Measurements from ENCODE around the gene ING4.
A peak's percentile ranks its signal among the peaks of the same experiment; 100 is the strongest.

Gene ING4

DNA sequence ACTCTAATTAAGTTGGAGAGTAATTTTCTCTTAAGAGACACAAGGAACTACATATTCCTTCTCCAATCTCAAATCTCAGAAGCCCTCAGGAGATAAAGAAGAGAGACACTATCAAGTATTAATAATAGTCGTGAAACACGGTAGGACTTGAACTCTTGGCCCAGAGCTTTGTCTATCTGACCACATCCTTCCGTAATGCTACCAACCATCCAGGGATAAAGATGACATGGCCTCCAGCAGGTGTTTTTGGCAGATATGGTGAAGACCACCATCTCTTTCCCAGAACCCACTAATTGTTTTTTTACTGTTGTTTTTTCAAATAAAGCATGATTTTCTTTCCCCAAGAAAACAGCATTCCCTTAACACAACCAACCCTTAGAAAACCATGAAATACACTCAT, 22.9 kb upstream of the ING4 start:
- DNase-seq, result no peak

DNA sequence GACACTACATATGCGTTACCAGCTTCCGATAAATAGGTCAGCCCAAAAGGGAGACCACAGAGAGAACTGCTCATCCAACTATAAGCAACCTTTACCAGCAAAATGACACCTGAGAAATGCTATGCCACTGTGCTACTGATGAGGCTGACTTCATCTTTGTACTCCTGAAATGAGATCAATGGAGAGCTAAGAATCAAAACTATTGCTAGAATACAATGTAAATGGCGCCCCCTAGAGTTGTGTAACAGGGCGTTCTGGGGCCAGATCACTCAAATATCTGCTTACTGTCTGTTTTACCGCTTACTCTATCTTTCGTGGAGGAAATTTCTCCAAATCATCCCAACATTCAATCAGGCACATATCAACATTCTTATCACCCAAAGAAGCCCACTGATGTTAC, 21.7 kb upstream of the ING4 start:
- peak; percentile 23 for DNase-seq

DNA sequence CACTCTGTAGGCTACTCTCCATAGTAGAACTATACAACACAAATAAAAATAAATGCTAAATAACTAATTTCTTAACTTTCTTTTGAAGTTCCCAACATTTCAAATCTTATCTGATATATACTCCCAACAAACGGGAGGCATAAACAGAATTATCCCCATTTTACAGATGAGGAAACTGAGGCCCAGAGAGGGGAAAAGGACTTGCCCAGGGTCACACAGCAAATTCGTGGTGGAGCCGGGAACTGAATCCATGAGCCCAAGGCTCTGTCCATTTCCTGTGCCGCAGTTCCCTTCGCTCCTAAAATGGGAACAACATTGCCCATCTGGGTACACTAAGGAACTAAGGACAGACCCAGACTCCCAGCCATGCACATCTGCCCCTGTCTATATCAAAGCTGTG, 14.0 kb upstream of the ING4 start:
- DNase-seq, result no peak

DNA sequence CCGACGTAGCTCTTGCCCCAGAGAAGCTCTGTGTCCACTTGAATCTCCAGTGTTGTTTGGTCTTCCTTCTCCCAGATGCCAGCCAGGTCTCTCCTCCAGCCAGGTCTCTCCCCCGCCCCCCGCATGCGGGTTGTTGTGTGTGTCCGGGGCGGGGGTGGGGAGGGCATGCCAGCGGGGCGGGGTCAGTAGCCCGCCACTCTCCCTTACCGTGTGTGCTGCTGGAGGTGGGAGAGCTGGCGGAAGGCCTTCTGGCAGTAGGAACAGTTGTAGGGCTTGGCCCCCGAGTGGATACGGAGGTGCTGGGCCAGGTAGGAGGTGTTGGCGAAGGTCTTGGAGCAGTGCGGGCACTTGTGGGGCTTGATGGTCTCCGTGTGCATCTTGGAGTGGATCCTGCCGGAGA, 9.2 kb upstream of the ING4 start:
- no peak for DNase-seq

DNA sequence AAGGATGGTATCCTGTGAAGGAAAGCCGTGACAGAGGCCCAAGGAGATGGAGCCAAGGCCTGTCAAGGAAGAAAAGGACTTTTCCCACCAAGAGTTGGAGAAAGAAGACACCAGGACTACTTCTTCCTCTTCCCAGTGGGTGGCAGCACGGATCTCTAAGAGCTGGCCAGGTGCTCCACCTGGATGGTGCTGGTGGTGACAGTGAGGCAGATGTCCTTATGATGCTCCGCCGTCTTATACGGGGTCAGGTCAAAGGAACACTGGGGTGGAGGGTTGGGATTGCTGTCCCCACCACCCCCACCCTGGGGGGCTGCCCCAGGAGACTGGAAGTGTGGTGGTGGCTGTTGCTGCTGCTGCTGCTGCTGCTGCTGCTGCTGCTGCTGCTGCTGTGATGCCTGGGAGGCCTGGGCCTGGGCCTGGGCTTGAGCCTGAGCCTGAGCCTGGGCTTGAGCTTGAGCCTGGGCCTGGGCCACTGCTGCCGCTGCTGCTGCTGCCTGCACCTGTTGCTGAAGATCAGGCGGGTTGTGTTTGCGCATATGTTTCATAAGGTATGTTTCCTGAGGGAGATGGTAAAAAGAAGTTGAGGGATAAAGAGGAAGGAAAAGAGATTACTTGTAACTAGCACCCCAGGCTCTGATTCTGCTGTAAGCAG, 4.8 kb upstream of the ING4 start:
- no peak for DNase-seq

DNA sequence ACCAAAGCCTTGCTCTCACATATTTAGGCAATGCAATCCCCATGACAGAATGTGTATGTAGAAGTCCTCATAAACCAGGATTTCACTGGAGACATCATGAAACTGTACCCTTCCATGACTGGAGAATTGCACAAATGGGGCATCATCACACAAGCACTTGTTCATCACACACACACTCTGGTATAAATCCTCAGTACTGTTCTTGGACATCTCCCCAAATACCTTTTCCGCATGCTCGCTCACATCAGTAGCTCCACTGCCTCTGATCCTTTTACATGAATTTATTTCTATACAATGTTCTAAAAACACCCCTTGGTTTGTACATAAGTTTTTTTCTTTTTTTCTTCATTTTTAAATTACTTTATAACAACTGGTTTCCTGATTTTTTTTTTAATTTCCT, 3.3 kb upstream of the ING4 start:
- DNase-seq, result no peak

DNA sequence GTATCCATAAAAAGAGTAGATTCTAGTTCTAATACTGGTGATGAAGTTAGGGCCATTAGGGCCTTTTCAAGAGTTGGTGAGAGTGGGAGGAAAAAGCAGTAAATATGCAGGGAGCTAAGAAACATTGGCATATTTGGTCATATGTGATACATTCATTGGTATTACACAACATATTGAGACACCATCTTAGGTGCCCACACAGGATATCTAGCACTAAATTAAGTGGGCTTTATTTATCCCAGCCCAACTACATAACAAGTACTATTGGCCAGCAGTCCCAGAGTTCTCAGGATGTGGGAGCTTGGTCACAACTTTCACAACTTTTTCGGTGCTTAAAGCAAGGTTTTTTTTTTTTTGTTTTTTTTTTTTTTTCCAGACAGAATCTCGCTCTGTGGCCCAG, 2.0 kb upstream of the ING4 start:
- no peak for DNase-seq

DNA sequence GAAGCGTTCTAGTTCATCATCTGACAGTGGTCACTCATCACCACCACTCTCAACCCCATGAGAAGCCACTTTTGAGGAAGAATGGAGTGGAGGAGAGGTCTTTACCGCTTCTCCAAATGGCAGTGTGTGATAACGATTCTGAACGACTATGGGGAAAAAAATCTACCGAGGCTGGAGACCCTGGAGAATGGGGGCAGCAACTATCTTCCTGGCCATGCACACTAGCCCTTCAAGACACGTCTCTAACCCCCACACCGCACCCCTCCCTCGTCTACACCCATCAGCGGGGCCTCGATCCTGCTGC, 365 bp downstream of the ING4 start:
- no peak for DNase-seq

DNA sequence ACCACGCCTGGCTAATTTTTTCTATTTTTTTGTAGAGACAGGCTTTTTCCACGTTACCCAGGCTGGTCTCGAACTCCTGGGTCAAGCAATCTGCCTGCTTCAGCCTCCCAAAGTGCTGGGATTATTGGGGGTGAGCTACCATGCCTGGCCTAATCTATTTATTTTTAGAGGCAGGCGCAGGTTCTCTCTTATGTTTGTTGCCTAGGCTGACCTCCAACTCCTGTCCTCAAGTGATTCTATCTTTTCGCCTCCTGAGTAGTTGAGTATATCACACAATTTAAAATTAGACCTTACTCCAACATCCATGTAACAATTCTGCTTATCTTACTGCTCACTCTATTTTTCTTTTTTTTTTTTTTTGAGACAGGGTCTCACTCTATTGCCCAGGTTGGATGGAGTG, 8.9 kb downstream of the ING4 start:
- no peak for DNase-seq

DNA sequence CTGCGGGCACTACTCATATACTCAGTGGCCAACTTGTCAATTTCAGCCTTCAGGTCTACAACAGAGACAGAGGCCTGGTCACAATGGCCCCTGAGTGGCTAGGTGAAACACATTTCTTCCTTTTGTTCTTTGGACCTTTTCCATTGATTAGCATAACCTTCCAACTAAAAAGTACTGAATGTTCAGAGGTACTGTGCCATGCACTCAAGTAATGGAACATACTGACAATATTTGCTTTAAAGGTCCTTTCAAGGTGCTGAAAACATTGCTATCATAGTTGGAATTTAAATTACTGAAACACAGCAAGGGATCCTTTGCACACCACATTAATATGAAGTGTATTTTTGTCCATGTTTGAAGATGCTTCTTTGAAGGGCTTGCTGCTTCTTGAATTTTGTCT, 9.6 kb downstream of the ING4 start:
- DNase-seq, result no peak

DNA sequence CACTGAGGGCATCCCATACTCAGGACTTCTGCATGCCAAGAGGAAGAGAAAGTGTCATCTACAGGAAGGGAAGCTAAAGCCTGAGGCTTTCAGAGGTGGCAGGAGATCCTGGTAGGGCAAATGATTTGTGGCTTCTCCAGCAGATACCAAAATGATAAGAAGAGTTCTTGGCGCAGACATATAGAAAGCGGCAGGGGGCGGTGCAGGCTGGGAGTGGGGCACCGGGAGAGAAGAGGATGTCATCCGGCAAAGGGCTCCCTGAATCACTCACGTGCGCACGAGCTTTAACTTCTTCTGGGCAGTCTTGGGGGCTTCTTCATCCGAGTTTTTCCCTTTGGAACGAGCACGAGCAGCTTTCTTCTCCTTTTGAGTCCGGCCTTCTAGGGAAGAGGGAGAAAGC, 10.5 kb downstream of the ING4 start:
- DNase-seq, result no peak

DNA sequence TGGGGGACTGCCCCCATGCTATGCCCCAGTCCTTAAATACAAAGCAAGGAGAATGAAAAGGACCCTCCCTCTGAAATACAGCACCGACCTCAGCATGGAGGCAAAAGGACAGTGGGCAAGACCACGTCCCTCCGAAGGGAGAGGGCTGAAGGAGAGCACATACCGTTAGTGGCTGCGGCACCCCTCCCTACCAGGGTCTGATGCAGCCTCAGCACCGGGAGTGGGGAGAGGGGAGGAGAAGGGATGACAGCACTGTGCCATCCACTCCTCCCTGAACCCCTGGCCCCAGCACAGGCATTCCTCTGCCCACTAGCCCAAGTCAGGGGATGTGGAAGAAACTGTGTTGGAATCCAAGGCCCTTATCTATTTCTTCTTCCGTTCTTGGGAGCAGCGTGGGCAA, 12.1 kb downstream of the ING4 start:
- no peak for DNase-seq

DNA sequence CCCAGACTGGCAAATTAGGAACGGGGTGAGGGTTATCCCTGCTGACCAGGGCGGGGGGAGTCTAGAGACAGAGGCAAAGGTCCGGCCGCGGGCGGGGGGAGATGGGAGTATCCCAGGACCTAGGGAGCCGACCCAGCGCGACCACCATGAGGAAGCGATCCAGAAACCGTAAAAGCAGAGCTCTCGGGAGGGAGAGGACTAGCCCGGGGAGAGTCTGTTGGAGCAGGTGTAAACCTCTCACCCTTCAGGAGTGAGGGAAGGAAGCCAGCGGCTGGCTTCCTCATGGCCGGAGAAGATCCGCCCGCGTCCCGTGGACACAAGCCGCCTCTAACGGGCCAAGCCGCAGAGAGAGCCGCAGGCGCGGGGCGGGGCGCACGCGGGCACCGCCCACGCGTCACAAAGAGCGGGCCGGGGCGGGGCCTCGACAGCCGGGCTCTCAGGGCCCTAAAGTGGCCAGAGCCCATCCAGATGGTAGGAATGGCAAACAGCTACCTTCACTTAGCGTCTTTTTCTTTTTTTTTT, 15.8 kb downstream of the ING4 start, which contains the start of gene ACRBP:
ACRBP (minus strand) TSS at position 350 of the 522 bp plus-strand sequence; CDS start at position 284, 66 bp downstream.
- no peak for DNase-seq

DNA sequence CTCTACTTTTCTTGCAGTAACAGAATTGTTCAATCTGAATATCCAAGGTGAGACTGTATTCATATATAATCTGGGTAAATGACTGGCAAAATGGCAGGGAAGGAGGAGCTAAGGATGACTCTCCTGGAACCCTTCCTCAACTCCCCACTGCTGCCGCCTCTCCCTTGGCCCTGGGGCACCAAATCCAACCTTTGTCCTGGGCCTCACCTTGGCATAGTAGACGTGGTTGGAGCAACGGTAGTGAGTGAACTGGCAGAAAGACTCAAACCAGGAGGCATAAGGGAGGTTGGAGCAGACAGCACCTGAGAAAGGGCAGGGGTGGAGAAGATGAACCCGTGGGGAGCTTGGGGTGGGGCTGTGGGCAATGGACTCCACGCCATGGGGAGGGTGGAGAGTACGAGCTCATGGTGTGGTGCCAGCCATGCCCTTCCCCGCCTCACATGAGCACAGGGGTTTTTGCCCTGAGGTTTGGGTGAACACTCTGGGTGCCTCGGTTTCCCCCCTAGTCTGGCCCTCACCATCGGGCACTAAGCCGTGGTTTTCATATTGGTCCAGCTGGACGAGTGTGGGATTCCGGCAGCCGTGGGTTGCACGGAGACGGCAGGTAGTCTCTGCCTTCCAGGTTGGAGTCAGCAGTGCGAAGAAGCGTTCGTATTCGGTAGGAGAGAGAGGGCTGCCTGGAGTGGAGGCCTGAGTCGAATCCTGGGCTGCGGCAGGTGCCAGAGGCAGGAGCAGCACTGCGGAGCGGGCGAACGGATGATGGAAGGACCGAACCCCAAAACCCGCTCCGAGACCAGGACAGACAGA, 16.4 kb downstream of the ING4 start:
- DNase-seq, result no peak

DNA sequence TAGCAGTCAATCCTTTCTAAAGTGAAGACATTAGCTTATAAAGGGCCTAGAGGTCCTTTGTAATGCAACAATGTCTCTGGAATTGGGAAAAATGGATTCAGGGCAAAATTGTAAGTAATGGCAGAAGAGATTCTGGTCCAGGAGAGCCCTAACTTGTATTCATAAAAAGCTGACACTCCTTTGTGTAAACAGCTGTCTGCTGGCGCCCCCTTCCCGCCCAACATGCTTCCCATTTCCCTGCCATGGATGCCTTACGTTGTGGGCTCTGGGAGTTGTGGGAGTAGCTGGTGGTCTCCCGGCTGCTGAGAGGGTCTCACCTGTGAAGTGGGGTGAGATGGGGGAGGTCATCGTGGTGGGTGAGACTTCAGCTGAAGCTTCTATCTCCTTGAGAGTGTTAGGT, 18.0 kb downstream of the ING4 start:
- no peak for DNase-seq

DNA sequence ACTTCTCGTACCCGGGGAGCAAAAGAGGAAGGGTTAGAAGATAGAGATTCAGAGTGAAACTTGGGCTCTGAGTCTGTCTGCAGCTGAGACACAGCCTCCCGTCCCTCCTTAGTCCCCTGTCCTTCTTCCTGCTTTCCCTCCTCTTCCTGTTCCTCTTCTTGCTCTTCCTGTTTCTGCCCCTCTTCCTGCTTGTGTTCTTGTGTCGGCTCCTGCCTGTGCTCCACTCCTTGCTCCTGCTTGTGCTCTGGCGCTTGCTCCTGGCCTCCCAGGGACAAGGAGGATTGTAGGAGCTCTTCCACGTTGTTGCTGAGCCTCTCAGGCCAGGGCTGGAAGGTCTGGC, 18.7 kb downstream of the ING4 start:
- no peak for DNase-seq

DNA sequence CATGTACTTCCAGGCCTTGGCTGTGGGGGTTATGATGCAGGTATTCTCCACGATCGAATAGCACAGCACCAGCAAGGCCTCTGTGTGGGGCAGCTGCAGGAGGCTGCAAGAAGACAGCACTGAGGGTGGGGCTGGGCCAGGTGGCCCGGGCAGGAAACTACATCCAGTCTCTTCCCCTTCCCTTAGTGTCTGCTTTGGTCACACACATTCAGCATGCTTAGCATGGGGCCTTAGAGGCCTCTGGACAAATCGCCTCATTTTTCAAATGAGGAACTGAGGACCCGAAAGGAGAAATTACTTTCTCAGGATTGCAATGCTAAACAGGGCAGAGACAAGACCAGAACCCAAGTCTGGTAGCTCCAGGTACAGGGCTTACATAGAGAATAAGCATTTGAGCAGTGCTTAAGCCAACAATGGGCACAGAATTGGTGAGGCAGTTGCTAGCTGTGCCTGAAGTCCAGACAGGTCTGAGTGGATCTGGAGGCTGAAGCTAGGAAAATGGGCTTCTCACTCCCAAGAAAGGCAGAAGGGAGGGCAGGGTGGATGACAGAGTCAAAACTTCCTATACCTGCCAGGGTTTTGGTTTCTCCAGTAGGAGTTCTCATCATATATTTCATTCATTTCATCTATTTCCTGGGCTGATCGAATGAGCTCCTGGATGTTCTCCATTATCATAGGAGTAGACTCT, 19.2 kb downstream of the ING4 start:
- no peak for DNase-seq

DNA sequence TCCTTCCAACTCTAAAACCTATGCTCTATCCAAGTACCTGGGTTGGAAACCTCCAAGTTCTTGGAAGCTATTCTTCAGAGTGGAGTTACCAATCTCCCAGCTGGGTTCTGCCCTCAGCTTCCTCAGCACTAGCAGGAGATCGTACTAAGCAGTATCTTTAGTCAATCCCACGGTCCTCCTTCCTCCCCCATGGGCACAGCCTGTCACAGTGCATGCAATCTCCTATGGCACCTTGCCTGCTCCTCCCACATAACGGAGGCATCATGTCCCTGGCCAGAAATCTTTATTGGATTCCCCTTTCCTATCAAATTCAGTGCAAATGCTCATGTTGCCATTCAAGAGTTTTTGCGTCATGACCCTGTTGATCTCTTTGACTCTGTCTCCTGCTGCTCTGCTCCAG, 21.8 kb downstream of the ING4 start:
- no peak for DNase-seq

DNA sequence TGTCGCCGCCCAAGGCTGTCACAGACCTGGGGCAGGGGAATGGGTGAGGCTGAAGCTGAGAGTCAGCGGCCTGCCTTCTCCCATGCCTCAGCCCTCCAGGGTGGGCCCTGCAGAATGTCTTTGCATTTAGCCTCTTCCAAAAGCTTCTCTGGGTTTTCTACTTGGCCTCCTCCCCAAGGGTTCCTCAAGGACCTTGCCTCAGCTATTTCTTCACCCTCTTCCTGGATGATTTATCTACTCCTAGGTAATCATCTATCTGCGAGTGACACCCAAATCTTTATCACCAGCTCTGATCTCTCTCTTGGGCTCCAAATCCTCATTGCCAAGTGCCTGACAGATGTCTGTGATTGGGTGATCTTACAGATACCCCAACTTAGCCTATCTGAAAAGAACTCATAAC, 22.4 kb downstream of the ING4 start:
- DNase-seq, result no peak

DNA sequence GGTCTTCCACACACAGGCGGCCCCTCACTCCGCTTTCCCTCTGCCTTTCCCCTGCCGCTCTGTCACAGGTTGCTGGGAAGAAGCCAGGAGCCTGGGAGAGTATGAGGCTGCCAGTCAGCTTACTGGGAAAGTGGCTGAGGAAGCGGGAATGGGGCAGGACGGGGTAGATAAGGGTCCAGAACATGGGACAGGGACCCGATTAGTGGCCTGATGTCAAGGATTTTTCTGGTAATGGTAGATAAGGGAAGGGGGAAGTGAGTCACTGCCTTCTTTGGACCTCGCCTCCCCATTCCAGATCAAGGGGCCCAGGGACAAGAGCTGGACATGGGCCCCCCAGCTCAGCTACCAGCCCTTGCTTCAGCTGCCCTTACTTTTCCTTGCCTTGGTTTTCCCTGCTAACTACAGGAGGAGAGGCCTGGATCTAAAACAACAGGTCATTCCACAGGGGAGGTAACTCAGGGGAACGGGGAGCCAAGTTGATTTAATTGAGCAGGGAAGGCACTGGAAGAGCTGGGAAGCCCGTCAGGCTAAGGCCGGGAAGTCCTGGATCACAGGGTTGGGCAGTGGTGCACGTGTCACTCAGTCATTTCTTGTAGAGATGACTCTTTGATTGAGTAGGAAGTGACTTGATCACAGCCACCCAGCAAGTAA, 23.6 kb downstream of the ING4 start:
- no peak for DNase-seq

DNA sequence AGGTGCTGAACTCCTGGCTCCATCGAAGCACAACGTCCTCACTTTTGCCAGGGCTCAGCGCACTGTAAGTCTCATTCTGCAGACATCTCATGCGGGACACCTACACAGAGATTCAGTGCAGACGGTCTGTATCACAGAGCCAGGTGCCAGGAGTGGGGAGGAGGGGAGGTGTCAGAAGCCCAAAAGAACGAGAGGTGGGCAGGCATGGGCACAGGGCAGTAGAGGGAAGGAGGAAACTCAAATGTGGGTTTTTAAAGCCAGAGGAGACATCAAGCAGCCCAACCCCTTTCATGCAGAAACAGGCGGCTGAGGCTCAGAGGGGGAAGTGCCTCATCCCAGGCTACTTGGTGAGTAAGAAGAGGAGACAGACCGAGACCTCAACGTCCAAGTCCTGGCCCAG, 24.6 kb downstream of the ING4 start:
- no peak for DNase-seq

DNA sequence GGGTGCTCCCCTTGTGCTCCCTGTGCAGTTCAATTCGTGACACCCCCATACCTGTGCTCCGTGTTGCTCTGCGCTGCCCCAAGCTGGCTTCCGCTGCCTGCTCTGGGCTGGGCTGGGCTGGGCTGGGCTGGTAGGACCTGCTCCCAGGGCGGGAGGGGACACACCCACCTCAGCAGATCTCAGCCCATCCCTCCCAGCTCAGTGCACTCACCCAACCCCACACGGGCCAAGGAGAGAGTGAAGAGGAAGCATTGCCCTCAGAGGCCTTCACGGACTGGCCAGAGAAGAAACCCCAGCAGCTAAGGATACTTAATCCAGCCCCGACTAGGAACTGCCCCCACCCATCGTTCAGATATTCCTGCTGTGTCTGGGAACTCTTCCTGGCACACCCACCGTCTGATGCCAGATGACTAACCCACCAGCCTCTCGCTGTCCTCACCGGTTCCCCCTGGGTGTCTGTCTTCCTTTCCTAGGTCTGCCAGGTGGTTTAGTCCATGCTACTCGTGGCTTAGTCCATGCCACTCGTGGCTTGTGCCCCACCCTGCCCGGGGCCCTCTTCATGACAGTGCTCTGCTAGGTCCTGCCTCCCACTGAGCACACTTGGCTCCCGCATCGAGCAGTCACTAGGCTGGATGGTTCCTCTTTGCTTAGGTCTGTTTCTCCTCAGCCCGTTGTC, 26.9 kb downstream of the ING4 start, which contains the start of gene LPAR5:
LPAR5 (minus strand) TSS at position 104 of the 676 bp plus-strand sequence. CDS start 14,711 bp downstream, outside the sequence.
- no peak for DNase-seq

DNA sequence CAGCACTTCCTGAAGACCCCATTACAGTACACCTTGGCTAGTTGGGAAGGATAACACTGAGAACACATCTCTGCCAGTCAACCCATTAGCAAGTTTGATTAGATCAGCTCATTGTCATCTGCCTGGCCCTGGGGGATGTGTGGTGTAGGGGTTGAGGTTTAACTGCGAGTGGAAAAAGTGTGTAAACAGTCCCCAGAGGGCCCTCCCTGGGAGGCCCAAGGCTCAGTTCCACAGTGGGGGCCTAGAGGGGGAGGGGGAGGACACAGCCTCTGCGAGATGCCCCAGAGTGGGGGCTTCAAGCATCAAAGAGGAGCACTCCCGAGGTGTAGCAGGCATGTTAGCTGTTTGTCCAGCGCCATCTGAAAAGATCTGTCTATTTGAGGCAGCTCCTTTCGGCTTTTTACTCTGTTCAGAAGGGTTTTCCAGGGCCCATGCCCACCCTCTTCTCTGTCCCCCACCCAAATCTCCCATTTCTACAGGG, 27.5 kb downstream of the ING4 start:
- DNase-seq, result peak; percentile 39

Data from activated CD4-positive, alpha-beta T cell treated with anti-CD3 and anti-CD28 coated beads, Interleukin-2, amount 50 U/mL, for 1 hour (primary cell).